Measurements from ENCODE around the gene KLHL22. TPM values are rescaled to one million over a fixed set of nuclear protein-coding genes. Genes with fewer than 3 reads are reported as not detected.
"Not testable (repeated sequence)": the region's sequence is repeated elsewhere in the genome, so short reads cannot be mapped to it uniquely, and the experiment has no call there.

The KLHL22 gene
- total RNA-seq, 1 experiment from 2014 or later, result 20.0 TPM

- no peak for TF ChIP-seq EZH2 (IDR thresholded peaks at IDR 0.05; ENCODE audit: low read depth)
- TF ChIP-seq CTCF (conservative IDR thresholded peaks at IDR 0.05), result no peak
- no peaks in the 10 kb centered on the region for H3K9me2 ChIP-seq (ENCODE audit: insufficient read depth)
- intact Hi-C loops (cut with micrococcal nuclease; ENCODE audit: unreplicated experiment), result no loop called here
- H2AFZ ChIP-seq, result no peak overlapping the region
- H3K4me3 ChIP-seq, result no peak overlapping the region
- H3K27me3 ChIP-seq (ENCODE audit: insufficient read depth, low read depth), result no peaks in the 10 kb centered on the region
- no peak for DNase-seq
- H3K27ac ChIP-seq, result no peak overlapping the region
- no peaks in the 10 kb centered on the region for H3K36me3 ChIP-seq (ENCODE audit: low read depth)
- no peaks in the 10 kb centered on the region for H4K20me1 ChIP-seq (ENCODE audit: insufficient read depth)
- ChIA-PET POLR2A (ENCODE audit: unreplicated experiment) (no interaction called here), CTCF (no interaction called here)
- H3K4me2 ChIP-seq, result no peak overlapping the region
- H3K79me2 ChIP-seq (ENCODE audit: low read depth), result no peaks in the 10 kb centered on the region
- no peaks in the 10 kb centered on the region for H3K9me3 ChIP-seq (ENCODE audit: insufficient read depth, low read depth)
- no TSS peak for BruUV-seq (replicated peaks)
- no peaks in the 10 kb centered on the region for H3K4me1 ChIP-seq (replicated peaks; ENCODE audit: insufficient read depth)
- H3F3A ChIP-seq (ENCODE audit: insufficient read depth, low read depth), result no peaks in the 10 kb centered on the region
Measured at GRCh38 chr22:20412474-20413216, 83.0 kb downstream of the KLHL22 start.

- BruUV-seq (replicated peaks); H3K4me2 ChIP-seq; H3K27me3 ChIP-seq (ENCODE audit: insufficient read depth, low read depth); H3K4me3 ChIP-seq; H3K9me3 ChIP-seq (ENCODE audit: insufficient read depth, low read depth); H3K36me3 ChIP-seq (ENCODE audit: low read depth); H2AFZ ChIP-seq; H3K27ac ChIP-seq; DNase-seq; intact Hi-C loops (cut with micrococcal nuclease; ENCODE audit: unreplicated experiment); H3K4me1 ChIP-seq (replicated peaks; ENCODE audit: insufficient read depth); H3K79me2 ChIP-seq (ENCODE audit: low read depth); POLR2A ChIA-PET (ENCODE audit: unreplicated experiment); H3F3A ChIP-seq (ENCODE audit: insufficient read depth, low read depth); H4K20me1 ChIP-seq (ENCODE audit: insufficient read depth); H3K9me2 ChIP-seq (ENCODE audit: insufficient read depth): not testable (repeated sequence)
- CTCF ChIA-PET, result interaction anchor here (0.6 kb wide), 1 partner anchor 450 kb away, joined by 3 read pairs; no protein-coding TSS in a partner anchor
Measured at GRCh38 chr22:20409385-20409784, 86.2 kb downstream of the KLHL22 start.

- Histone ChIP-seq H3K4me1 (replicated peaks; ENCODE audit: insufficient read depth) (no peaks in the 10 kb centered on the region), H3K4me2 (no peak overlapping the region), H3K27ac (no peak overlapping the region), H2AFZ (no peak overlapping the region), H3K79me2 (ENCODE audit: low read depth) (no peaks in the 10 kb centered on the region), H3K36me3 (ENCODE audit: low read depth) (no peaks in the 10 kb centered on the region), H3K9me3 (ENCODE audit: insufficient read depth, low read depth) (no peaks in the 10 kb centered on the region), H3K4me3 (no peak overlapping the region), H3K27me3 (ENCODE audit: insufficient read depth, low read depth) (no peaks in the 10 kb centered on the region), H4K20me1 (ENCODE audit: insufficient read depth) (no peaks in the 10 kb centered on the region), H3F3A (ENCODE audit: insufficient read depth, low read depth) (no peaks in the 10 kb centered on the region), H3K9me2 (ENCODE audit: insufficient read depth) (no peaks in the 10 kb centered on the region)
- ChIA-PET POLR2A (ENCODE audit: unreplicated experiment) (interaction anchor here (0.5 kb wide), 1 partner anchor 13 kb away, joined by 6 read pairs; no protein-coding TSS in a partner anchor), CTCF (no interaction called here)
- DNase-seq, result no peak
- no TSS peak for BruUV-seq (replicated peaks)
- no peak for TF ChIP-seq EZH2 (IDR thresholded peaks at IDR 0.05; ENCODE audit: low read depth)
- no peak for TF ChIP-seq CTCF (conservative IDR thresholded peaks at IDR 0.05)
- intact Hi-C loops (cut with micrococcal nuclease; ENCODE audit: unreplicated experiment), result no loop called here
Measured at GRCh38 chr22:20408891-20409290, 86.7 kb downstream of the KLHL22 start.

- BruUV-seq (replicated peaks), result no TSS peak
- intact Hi-C loops (cut with micrococcal nuclease; ENCODE audit: unreplicated experiment), result no loop called here
Measured at GRCh38 chr22:20407829-20408228, 87.8 kb downstream of the KLHL22 start.

More at GRCh38 chr22:20407829-20408228, 87.8 kb downstream of the KLHL22 start:
- no peak overlapping the region for H2AFZ ChIP-seq
- H3K9me2 ChIP-seq (ENCODE audit: insufficient read depth), result no peaks in the 10 kb centered on the region
- no peaks in the 10 kb centered on the region for H3K4me1 ChIP-seq (replicated peaks; ENCODE audit: insufficient read depth)
- no peaks in the 10 kb centered on the region for H3K9me3 ChIP-seq (ENCODE audit: insufficient read depth, low read depth)
- ChIA-PET POLR2A (ENCODE audit: unreplicated experiment) (no interaction called here), CTCF (no interaction called here)
- H3K4me2 ChIP-seq, result no peak overlapping the region
- no peak overlapping the region for H3K27ac ChIP-seq
- TF ChIP-seq CTCF (conservative IDR thresholded peaks at IDR 0.05) (no peak), EZH2 (IDR thresholded peaks at IDR 0.05; ENCODE audit: low read depth) (no peak)
- H4K20me1 ChIP-seq (ENCODE audit: insufficient read depth), result no peaks in the 10 kb centered on the region
- no peaks in the 10 kb centered on the region for H3K36me3 ChIP-seq (ENCODE audit: low read depth)
- H3K4me3 ChIP-seq, result no peak overlapping the region
- H3K27me3 ChIP-seq (ENCODE audit: insufficient read depth, low read depth), result no peaks in the 10 kb centered on the region
- DNase-seq, result no peak
- no peaks in the 10 kb centered on the region for H3K79me2 ChIP-seq (ENCODE audit: low read depth)
- H3F3A ChIP-seq (ENCODE audit: insufficient read depth, low read depth), result no peaks in the 10 kb centered on the region

Measured in PC-9 (cell line).